Measurements from ENCODE around the gene DAZAP1. TPM values are rescaled to one million over a fixed set of nuclear protein-coding genes. Genes with fewer than 3 reads are reported as not detected.

The DAZAP1 gene
- total RNA-seq, result 43.3 and 44.7 TPM in 2 replicates

DNA sequence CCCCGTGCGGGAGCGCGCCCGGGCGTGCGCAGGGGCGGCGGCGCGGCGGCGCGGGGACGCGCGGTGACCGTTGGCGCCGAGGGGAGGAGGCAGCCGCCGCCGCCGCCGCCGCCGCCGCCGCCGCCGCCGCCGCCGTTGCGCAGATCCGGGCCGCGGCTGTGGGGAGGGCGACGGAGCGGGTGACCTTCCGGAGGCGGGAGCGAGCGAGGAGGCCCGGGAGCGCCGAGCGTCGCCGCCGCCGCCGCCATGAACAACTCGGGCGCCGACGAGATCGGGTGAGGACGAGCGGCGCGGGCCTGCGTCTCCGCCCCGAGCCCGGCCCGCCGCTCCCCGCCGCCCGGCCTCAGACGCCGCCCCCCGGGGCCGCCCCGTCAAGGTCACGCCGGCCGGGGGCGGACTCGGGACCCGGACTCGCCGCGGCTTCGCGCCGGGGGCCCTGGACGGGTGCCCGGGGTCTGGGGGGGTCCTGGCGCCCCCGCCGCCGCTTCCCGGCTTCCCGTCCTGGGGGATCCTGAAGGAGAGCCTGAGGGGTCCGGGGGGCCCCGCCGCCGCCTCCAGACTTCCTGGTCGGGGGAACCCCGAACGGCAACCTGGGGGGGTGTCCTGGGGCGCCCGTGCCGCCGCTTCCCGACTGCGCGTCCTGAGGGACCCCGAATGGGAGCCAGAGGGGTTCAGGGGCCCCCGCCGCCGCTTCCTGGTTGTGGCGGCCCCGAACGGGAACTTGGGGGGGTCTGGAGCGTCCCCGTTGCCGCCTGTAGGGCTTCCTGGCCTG, at the start of gene DAZAP1:
Gene DAZAP1, plus strand, starts transcription at position 59 of the 772 bp plus-strand sequence. Its CDS starts 188 bp downstream, at position 247.

GRCh38 chr19:1383312-1384084, 23.9 kb upstream of the DAZAP1 start, which contains the start of gene NDUFS7:
NDUFS7 (plus strand) TSS chr19:1383907; CDS start chr19:1383927, 20 bp downstream.

DNA sequence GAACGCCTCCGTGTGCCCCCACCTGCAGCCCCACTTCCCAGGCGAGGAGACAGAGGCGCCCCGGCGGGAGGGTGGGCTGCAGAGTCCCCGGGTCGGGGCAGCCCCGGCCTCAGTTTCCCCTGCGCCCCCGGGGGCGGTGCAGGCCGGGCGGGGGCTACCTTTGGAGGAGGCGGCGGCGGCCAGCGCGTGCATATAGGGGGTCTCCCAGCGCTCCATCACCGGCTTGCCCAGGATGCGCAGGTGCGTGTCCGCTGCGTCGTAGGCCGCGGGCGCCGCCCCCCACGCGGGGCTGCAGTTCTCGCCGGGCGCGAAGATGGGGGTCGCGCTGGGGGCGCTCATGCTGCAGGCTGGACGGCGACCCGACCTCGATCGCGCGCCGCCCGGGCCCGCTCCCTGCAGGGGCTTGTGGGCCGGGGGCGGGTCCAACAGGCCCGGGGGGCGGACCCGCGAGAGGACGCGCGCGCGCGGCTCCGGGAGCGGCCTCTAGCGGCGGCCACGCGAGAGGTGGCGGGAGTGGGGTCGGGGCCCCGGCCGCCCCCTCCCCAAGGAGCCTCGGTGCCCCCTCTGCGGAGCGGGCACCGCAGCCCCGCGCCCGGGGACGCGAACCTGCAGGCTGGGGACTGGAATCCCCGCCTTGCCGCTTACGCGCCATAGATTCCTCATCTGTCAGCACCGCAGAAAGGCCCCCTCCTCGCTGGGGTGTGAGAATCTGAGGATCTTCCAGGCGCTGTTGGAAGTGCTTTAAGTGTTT, 6.1 kb upstream of the DAZAP1 start, which contains the start of gene GAMT:
Gene GAMT, minus strand, starts transcription at position 405 of the 751 bp plus-strand sequence. Its CDS starts 66 bp downstream, at position 339.

DNA sequence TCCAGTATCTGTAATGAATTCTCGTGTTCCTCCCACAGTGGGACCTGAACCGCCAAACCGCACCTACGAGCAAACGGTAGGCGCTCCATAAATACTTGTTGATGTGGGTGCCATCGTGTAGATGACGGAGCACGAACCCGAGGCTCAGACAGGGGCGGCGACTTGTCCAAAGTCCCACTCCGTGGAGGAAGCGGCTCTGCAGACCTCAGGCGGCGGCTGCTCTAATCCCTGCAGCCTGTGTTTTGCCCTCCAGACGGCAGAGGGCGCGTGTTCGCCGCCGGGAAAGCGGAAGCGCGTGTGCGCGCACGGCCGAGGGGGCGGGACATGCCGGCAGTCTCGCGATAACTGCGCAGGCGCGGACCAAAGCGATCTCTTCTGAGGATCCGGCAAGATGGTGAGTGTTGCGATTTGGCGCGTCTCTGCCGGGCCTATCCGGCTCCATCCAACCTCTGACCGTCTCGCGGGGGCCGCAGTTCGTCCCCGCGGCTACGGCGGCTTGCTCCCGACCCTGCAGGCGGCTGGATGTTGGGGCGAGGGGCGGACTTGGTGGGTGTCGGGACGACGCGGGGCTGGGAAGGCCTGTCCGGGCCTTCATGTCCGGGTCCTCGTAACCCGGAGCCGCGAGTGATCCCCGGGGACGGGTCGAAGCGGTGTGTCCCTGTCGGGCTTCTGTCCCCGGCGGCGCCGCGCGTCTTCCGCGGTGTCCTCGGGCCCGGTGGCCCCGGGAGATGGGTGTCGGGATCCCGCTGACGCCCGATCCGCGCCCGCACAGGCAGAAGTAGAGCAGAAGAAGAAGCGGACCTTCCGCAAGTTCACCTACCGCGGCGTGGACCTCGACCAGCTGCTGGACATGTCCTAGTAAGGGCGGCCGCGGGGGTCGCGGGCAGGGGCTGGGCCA, 30.9 kb downstream of the DAZAP1 start, which contains the start of gene RPS15:
Gene RPS15, plus strand, starts transcription at position 362 of the 898 bp plus-strand sequence. Its CDS starts 30 bp downstream, at position 392.

GRCh38 chr19:1449467-1450442, 42.4 kb downstream of the DAZAP1 start, which contains the start of gene APC2:
APC2 (plus strand) TSS chr19:1450121; CDS start chr19:1453002, 2,881 bp downstream.

GRCh38 chr19:1478934-1479707, 71.7 kb downstream of the DAZAP1 start, which contains the start of gene C19orf25:
C19orf25 (minus strand) TSS chr19:1479215; CDS start chr19:1478903, 312 bp downstream.

Other genes starting within 250 kb of the DAZAP1 start
- 71.2 and 86.9 TPM in 2 replicates for gene SBNO2, start 233.3 kb upstream of the DAZAP1 start, total RNA-seq
- gene STK11, start 201.8 kb upstream of the DAZAP1 start, total RNA-seq, result 65.6 and 69.0 TPM in 2 replicates
- gene CBARP, start 169.6 kb upstream of the DAZAP1 start, total RNA-seq, result 2.0 and 3.6 TPM in 2 replicates
- gene ATP5F1D, start 165.8 kb upstream of the DAZAP1 start, total RNA-seq, result 11.0 and 14.5 TPM in 2 replicates
- 16.9 and 18.4 TPM in 2 replicates for gene MIDN, start 159.0 kb upstream of the DAZAP1 start, total RNA-seq
- gene CIRBP, start 138.3 kb upstream of the DAZAP1 start, total RNA-seq, result 322 and 371 TPM in 2 replicates
- gene FAM174C, start 132.1 kb upstream of the DAZAP1 start, total RNA-seq, result 16.3 and 17.4 TPM in 2 replicates
- not detected in 2 replicates for gene EFNA2, start 121.7 kb upstream of the DAZAP1 start, total RNA-seq
- gene NDUFS7, start 23.7 kb upstream of the DAZAP1 start, total RNA-seq, result 27.6 and 37.4 TPM in 2 replicates
- 24.9 and 25.1 TPM in 2 replicates for gene GAMT, start 6.0 kb upstream of the DAZAP1 start, total RNA-seq
- gene RPS15, start 30.8 kb downstream of the DAZAP1 start, total RNA-seq, result 403 and 464 TPM in 2 replicates
- gene APC2, start 42.5 kb downstream of the DAZAP1 start, total RNA-seq, result 0.11 and 0.26 TPM in 2 replicates
- gene C19orf25, start 71.6 kb downstream of the DAZAP1 start, total RNA-seq, result 20.3 and 24.0 TPM in 2 replicates
- 0.78 and 1.8 TPM in 2 replicates for gene PCSK4, start 82.8 kb downstream of the DAZAP1 start, total RNA-seq
- 1.3 and 1.4 TPM in 2 replicates for gene REEP6, start 83.6 kb downstream of the DAZAP1 start, total RNA-seq
- gene ADAMTSL5, start 105.4 kb downstream of the DAZAP1 start, total RNA-seq, result 2.6 and 4.2 TPM in 2 replicates
- not detected in 2 replicates for gene PLK5, start 116.5 kb downstream of the DAZAP1 start, total RNA-seq
- 16.9 and 20.1 TPM in 2 replicates for gene MEX3D, start 160.7 kb downstream of the DAZAP1 start, total RNA-seq
- gene MBD3, start 185.3 kb downstream of the DAZAP1 start, total RNA-seq, result 53.3 and 54.6 TPM in 2 replicates
- gene UQCR11, start 197.9 kb downstream of the DAZAP1 start, total RNA-seq, result 30.5 and 34.6 TPM in 2 replicates
- 37.9 and 41.0 TPM in 2 replicates for gene TCF3, start 245.0 kb downstream of the DAZAP1 start, total RNA-seq

All from articular chondrocyte of knee joint (primary cell).